Neural cell (in vitro differentiated cells): ENCODE measurements around the gene NUDCD2. TPM values are rescaled to one million over a fixed set of nuclear protein-coding genes. Genes with fewer than 3 reads are reported as not detected.

Experiments
- H2AFZ ChIP-seq: fragments of 200-600, 300-800 bp; sonication (generic), shearing (Covaris generic); 2 replicates; pipeline ENCODE4 v1.6.0; 2014; ENCODE audit warnings: low read depth, mild to moderate bottlenecking, antibody characterized with exemption, low read length, moderate library complexity
- H3F3A ChIP-seq: fragments of 200-600 bp; shearing (Covaris generic); 2 replicates; pipeline ENCODE4 v1.6.1; 2016; ENCODE audit warnings: mild to moderate bottlenecking, moderate library complexity, mixed read lengths, antibody characterized with exemption, low read length; ENCODE audit not compliant: insufficient read depth, poor library complexity, severe bottlenecking
- H3K27ac ChIP-seq: fragments of 200-600, 300-800 bp; sonication (generic), shearing (Covaris generic); 2 replicates; pipeline ENCODE4 v1.5.1; 2014; ENCODE audit warnings: mild to moderate bottlenecking, low read length, moderate library complexity
- H3K27me3 ChIP-seq: fragments of 300-800, 200-600 bp; sonication (generic), shearing (Covaris generic); 2 replicates; pipeline ENCODE4 v1.6.0; 2014; ENCODE audit warnings: mild to moderate bottlenecking, low read depth, low read length, moderate library complexity; ENCODE audit not compliant: insufficient read depth
- H3K36me3 ChIP-seq: fragments of 300-800, 200-600 bp; sonication (generic), shearing (Covaris generic); 2 replicates; pipeline ENCODE4 v1.5.1; 2014; ENCODE audit warnings: mild to moderate bottlenecking, antibody characterized with exemption, low read length, moderate library complexity; ENCODE audit not compliant: insufficient read depth
- H3K4me2 ChIP-seq: fragments of 300-800, 200-600 bp; sonication (generic), shearing (Covaris generic); 2 replicates; pipeline ENCODE4 v1.6.0; 2014; ENCODE audit warnings: mild to moderate bottlenecking, low read length
- H3K4me3 ChIP-seq: fragments of 300-800, 200-600 bp; sonication (generic), shearing (Covaris generic); 2 replicates; pipeline ENCODE4 v1.5.1; 2014; ENCODE audit warnings: mild to moderate bottlenecking, low read length, moderate library complexity
- H3K79me2 ChIP-seq: fragments of 200-600 bp; shearing (Covaris generic); replicated peaks from 2 replicates; pipeline ENCODE4 v1.6.0; 2014; ENCODE audit warnings: mild to moderate bottlenecking, low read length, moderate library complexity; ENCODE audit not compliant: insufficient read depth
- H3K9ac ChIP-seq: fragments of 300-800, 200-600 bp; sonication (generic), shearing (Covaris generic); 2 replicates; pipeline ENCODE4 v1.6.1; 2016; ENCODE audit warnings: mild to moderate bottlenecking, low read length, mixed read lengths
- H3K9me2 ChIP-seq: fragments of 200-600 bp; shearing (Covaris generic); 2 replicates; pipeline ENCODE4 v1.6.1; 2016; ENCODE audit warnings: mild to moderate bottlenecking, low read length, mixed read lengths; ENCODE audit not compliant: insufficient read depth
- H3K9me3 ChIP-seq: fragments of 200-600, 300-800 bp; sonication (generic), shearing (Covaris generic); 2 replicates; pipeline ENCODE4 v1.6.1; 2016; ENCODE audit warnings: mild to moderate bottlenecking, mixed run types, low read length, moderate library complexity, mixed read lengths
- H4K20me1 ChIP-seq: fragments of 200-600 bp; shearing (Covaris generic); 2 replicates; pipeline ENCODE4 v1.6.1; 2016; ENCODE audit warnings: mild to moderate bottlenecking, mixed run types; ENCODE audit not compliant: insufficient read depth
- CTCF ChIP-seq: fragments of 450-650 bp; IDR thresholded peaks from 2 replicates; pipeline ENCODE4 v1.5.1; 2014; ENCODE audit warnings: antibody characterized with exemption, mild to moderate bottlenecking, moderate library complexity; ENCODE audit not compliant: poor library complexity, severe bottlenecking
- EP300 ChIP-seq: fragments of 450-650 bp; conservative IDR thresholded peaks from 2 replicates; pipeline ENCODE4 v1.6.1; 2014; ENCODE audit warnings: antibody characterized with exemption, mild to moderate bottlenecking, moderate library complexity; ENCODE audit not compliant: poor library complexity, severe bottlenecking
- EZH2 ChIP-seq: fragments of 200-600, 300-800 bp; shearing (Covaris generic), sonication (generic); IDR thresholded peaks from 2 replicates; pipeline ENCODE4 v1.6.1; 2014; ENCODE audit warnings: antibody characterized with exemption, low read length, borderline replicate concordance, mild to moderate bottlenecking; ENCODE audit not compliant: insufficient read depth, poor library complexity, severe bottlenecking
- MXI1 ChIP-seq: fragments of 450-650 bp; conservative IDR thresholded peaks from 2 replicates; pipeline ENCODE4 v1.6.1; 2014; ENCODE audit warnings: antibody characterized with exemption, mild to moderate bottlenecking; ENCODE audit not compliant: poor library complexity, severe bottlenecking
- POLR2AphosphoS5 ChIP-seq: IDR thresholded peaks from 2 replicates; pipeline ENCODE4 v1.6.1; 2012
- RAD21 ChIP-seq: fragments of 450-650 bp; conservative IDR thresholded peaks from 2 replicates; pipeline ENCODE4 v1.6.1; 2014; ENCODE audit warnings: antibody characterized with exemption, mild to moderate bottlenecking, moderate library complexity
- SMC3 ChIP-seq: fragments of 450-650 bp; conservative IDR thresholded peaks from 2 replicates; pipeline ENCODE4 v1.6.1; 2014; ENCODE audit warnings: antibody characterized with exemption, mild to moderate bottlenecking, moderate library complexity; ENCODE audit not compliant: poor library complexity
- TAF1 ChIP-seq: IDR thresholded peaks from 2 replicates; pipeline ENCODE4 v1.6.1; 2012; ENCODE audit warnings: low read depth
- polyA plus RNA-seq: library from polyadenylated mRNA; depleted of rRNA; stranded (reverse); fragments of >200 nt; gene quantifications from 2 replicates; pipeline ENCODE4 v1.2.3, GENCODE V29; 2014
- TF ChIP-seq, protein P1 (sequence below): IDR thresholded peaks from 2 replicates; pipeline ENCODE4 v1.6.1; 2012; ENCODE audit warnings: borderline replicate concordance

The NUDCD2 gene
- polyA plus RNA-seq, 1 donor from 2014 or later, result 17.7 TPM

- Histone ChIP-seq H3F3A (no peaks in the 10 kb centered on the region), H3K9me3 (no peaks in the 10 kb centered on the region), H3K27me3 (no peaks in the 10 kb centered on the region), H2AFZ (peak overlapping the region; percentile 77), H4K20me1 (no peaks in the 10 kb centered on the region), H3K79me2 (peaks cover 39% of the 10 kb centered on the region), H3K4me2 (peak overlapping the region; percentile 88), H3K36me3 (no peaks in the 10 kb centered on the region), H3K4me3 (peak overlapping the region; percentile 67), H3K9me2 (no peaks in the 10 kb centered on the region), H3K9ac (peak overlapping the region; percentile 76), H3K27ac (peak overlapping the region; percentile 82)
- TF ChIP-seq SMC3, result no peak
- TF ChIP-seq, protein P1, sequence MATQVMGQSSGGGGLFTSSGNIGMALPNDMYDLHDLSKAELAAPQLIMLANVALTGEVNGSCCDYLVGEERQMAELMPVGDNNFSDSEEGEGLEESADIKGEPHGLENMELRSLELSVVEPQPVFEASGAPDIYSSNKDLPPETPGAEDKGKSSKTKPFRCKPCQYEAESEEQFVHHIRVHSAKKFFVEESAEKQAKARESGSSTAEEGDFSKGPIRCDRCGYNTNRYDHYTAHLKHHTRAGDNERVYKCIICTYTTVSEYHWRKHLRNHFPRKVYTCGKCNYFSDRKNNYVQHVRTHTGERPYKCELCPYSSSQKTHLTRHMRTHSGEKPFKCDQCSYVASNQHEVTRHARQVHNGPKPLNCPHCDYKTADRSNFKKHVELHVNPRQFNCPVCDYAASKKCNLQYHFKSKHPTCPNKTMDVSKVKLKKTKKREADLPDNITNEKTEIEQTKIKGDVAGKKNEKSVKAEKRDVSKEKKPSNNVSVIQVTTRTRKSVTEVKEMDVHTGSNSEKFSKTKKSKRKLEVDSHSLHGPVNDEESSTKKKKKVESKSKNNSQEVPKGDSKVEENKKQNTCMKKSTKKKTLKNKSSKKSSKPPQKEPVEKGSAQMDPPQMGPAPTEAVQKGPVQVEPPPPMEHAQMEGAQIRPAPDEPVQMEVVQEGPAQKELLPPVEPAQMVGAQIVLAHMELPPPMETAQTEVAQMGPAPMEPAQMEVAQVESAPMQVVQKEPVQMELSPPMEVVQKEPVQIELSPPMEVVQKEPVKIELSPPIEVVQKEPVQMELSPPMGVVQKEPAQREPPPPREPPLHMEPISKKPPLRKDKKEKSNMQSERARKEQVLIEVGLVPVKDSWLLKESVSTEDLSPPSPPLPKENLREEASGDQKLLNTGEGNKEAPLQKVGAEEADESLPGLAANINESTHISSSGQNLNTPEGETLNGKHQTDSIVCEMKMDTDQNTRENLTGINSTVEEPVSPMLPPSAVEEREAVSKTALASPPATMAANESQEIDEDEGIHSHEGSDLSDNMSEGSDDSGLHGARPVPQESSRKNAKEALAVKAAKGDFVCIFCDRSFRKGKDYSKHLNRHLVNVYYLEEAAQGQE, result no peak
- TF ChIP-seq EZH2, result no peak
- no peak for TF ChIP-seq POLR2AphosphoS5
- TF ChIP-seq MXI1, result no peak
- TF ChIP-seq EP300, result no peak
- TF ChIP-seq RAD21, result no peak
- no peak for TF ChIP-seq CTCF
- no peak for TF ChIP-seq TAF1
These were observed 45.1 kb upstream of the NUDCD2 start for GRCh38 chr5:163505049-163505367.

- peak overlapping the region; percentile 88 for H3K4me2 ChIP-seq
- peaks cover 32% of the 10 kb centered on the region for H3K79me2 ChIP-seq
- H3K27me3 ChIP-seq, result no peaks in the 10 kb centered on the region
- H3K9ac ChIP-seq, result peak overlapping the region; percentile 76
- H3K9me2 ChIP-seq, result no peaks in the 10 kb centered on the region
- H3K27ac ChIP-seq, result peak overlapping the region; percentile 82
- H4K20me1 ChIP-seq, result no peaks in the 10 kb centered on the region
- H3K36me3 ChIP-seq, result no peaks in the 10 kb centered on the region
- TF ChIP-seq SMC3 (no peak), MXI1 (peak; percentile 29), EP300 (no peak)
- H3K4me3 ChIP-seq, result peak overlapping the region; percentile 67
- no peaks in the 10 kb centered on the region for H3F3A ChIP-seq
- H3K9me3 ChIP-seq, result no peaks in the 10 kb centered on the region
- no peak overlapping the region for H2AFZ ChIP-seq
These were observed 44.4 kb upstream of the NUDCD2 start for GRCh38 chr5:163504079-163504931.
